8988T (cell line): ENCODE data around the gene INA.

Source experiments
- DNase-seq: peaks from one replicate; pipeline ENCODE4 v3.0.0; 2011

INA gene

DNA sequence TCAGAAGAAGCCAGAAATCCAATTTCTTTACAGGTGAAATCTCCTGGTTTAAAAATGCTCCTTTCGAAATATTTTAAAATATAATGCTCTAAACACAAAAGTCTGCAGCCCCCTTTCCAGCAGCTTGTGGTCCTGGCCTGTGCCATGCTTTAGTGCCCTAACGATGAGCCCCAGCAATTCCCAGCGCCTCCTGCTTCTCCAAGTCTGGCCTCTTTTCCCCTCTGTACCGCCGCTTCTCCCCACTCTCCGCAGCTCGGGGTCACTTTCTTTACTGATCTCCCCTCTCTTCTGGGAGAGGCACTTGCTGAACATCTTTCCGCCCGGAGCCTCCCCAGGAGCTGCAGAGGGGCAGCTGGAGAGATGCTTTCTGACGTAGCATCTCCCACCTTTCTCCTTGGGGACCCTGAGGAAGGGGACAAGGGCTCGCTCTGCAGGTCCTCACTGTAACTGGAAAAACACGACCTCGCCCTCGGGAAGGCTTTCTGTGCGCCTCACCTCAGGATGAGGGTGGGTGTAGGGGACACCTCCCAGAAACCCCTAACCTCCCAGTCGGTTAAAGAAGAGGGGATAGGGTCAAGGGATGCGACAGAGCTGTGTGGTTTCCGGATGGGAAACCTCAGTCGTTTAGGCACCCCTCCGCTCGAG is 565 bp upstream of the INA start:
- DNase-seq = no peak

DNA sequence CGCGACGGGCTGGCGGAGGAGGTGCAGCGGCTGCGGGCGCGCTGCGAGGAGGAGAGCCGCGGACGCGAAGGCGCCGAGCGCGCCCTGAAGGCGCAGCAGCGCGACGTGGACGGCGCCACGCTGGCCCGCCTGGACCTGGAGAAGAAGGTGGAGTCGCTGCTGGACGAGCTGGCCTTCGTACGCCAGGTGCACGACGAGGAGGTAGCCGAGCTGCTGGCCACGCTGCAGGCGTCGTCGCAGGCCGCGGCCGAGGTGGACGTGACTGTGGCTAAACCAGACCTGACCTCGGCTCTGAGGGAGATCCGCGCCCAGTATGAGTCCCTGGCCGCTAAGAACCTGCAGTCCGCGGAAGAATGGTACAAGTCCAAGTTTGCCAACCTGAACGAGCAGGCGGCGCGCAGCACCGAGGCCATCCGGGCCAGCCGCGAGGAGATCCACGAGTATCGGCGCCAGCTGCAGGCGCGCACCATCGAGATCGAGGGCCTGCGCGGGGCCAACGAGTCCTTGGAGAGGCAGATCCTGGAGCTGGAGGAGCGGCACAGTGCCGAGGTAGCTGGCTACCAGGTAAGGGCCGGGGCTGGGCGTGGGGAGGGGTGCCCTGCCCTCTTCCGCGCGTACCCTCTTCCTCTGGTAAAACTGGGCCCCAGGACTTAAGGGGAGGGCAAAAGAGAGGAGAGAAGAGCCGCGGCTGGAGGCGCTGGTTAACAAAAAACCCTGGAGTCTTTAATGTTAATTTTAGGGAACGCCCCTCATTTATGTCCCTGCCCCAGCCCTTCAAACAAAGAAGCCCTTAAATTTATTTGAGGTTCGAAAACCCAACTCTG is 987 bp downstream of the INA start:
- DNase-seq = no peak

DNA sequence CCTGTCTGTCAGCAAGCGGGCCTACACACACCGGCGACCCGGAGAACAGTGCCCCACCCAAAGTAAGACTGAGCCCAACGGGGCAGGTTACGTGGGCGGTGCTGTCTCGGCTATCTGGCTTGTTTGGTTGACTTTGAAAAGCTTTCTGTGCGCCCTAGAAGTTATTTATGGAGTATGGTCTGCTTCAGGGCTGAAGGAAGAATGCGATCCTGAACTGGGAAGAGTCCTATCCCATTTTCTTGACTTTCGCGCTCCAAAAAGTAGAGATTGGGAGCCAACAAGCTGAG is 1.5 kb downstream of the INA start:
- DNase-seq = no peak

DNA sequence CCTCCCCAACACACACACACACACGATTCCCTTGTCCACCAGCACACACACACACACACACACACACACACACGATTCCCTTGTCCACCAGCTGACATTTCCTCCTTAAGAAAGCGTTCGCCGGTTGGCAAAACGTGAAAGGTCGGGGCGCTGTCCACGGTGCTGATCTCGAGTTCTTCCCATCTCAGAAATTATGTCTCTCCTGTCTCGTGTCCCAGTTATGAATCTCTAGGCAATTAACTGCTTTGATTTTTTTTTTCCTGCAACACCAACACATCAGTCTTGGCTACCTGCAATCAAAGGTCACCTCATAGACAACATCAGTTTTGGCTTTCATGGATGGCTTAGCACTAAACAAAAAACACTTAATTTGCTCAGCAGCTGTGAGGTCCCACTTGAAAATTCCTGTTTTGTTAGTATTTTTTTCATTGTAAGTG is 1.9 kb downstream of the INA start:
- peak; percentile 38 for DNase-seq

DNA sequence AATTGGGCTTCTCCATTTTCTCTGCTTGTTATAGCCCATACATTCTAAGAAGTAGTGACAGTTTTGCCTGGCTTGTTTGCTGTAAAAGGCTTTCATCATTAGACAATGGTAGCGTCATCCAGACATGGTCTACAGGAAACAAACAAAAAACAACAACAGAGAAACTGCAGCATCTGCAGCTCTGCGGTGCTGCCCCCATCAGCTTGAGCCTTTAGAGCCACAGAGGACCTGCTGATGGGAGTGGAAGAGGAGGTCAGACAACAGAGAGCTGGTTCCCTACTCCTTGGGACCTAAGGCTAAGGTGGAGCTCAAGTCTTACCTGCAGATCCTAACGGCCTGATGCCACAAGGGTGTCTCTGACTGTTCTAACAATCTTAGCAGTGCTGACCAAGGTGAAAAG is 3.1 kb downstream of the INA start:
- no peak for DNase-seq

DNA sequence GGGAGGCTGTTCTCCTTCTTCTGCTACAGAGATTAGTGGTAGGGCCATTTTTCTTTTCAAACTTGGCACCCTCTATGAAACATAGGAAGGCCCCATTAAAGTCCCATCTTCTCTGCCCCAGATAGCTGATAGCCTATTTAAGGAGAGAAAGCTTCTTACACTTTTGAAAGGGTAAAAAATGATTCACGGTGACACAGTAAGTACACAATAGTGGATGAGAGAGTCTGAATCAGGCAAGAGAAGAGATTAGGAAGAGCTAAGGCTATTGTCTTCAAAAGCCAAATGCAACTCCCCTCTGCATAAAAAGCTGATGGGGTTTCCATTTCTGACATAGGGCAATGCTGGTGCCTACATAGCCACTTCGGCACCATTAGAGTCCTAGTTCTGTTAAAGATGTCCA is 3.6 kb downstream of the INA start:
- no peak for DNase-seq

DNA sequence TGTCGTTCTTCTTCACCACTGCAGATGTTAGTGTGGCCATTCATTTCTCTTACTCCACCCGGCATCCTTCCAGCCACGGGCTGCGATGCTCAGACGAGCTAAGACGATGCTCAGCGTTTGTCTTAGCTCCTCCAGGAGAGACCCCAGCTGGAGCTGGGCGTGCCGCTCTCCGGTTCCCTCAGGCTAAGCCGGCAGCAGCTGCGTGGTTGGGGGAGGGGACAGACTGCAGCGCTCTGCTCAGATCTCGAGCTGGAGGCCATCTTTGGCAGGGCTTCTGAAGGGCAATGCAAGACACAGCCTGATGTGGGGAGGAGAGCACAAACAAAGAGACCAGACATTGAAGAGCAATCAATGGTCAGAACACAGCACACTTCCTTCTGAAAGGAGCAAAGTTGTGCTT is 4.8 kb downstream of the INA start:
- DNase-seq = no peak

DNA sequence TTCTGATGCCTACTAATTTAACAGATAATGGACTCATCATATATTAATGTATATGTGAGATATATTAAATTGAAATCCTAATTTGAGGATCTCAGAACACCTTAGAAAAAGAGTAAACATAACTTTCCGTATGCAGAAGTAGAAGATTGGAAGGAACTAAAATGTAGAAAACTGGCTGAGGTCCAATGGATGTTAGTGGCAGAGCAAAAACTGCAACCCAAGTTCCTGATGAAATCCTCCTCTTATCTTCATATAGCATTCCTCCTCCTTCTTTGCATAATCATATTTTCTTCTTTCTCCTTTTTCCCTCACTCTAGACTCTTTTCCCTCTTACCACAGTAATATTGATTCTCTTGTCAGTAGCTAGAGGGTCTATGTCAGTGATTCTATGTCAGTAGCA is 6.0 kb downstream of the INA start:
- DNase-seq = no peak

DNA sequence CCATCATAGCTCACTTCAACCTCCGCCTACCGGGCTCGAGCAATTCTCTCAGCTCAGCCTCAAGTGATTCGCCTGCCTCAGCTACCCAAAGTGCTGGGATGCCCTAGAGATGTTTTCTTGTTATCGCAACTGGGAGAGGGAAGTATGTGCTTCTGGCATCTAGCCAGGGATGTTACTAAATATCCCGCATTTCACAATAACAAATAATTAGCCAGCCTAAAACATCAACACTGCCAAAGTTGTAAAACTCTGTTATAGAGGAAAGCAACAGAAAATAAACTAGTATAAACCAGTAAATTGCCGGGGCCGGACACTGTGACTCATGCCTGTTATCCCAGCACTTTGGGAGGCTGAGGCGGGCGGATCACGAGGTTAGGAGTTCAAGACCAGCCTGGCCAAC is 7.2 kb downstream of the INA start:
- DNase-seq = no peak

DNA sequence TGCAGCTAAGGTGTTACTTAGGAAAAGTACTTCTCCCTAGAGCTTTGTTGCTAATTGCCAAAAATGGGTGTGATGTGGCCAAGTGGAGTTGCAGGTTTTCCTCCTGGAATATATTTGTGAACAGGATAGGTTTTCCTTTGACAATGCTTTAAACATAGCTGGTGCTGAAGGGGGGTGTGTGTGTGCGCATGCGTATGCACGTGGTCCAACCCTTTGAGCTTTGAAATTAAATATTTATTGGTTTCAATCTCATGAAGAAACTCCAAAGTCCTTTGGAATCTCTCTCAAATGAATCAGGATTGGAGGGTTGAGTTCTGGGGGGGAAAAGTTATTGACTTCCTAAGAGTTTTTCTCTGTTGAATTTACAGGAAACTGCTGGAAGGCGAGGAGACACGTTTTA is 11.1 kb downstream of the INA start:
- no peak for DNase-seq

DNA sequence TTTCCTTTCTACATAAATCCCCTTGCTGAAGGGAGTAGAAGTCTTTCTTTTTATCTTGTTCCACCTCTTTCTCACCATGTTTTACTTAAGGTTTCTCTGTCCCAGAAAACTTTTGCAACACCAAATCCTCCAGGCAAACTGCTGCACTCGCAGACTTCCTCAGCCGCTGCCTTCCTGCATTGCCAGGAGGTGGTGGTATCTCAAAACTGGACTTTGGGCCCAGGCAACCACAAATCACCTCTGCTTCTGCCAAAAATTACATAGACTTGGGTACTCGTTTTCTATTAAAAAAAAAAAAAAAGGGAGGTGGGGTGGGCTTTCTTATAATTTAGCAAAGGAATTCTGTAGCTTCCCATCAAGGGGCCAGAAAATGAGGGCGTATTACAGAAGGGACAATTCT is 14.7 kb downstream of the INA start:
- no peak for DNase-seq

DNA sequence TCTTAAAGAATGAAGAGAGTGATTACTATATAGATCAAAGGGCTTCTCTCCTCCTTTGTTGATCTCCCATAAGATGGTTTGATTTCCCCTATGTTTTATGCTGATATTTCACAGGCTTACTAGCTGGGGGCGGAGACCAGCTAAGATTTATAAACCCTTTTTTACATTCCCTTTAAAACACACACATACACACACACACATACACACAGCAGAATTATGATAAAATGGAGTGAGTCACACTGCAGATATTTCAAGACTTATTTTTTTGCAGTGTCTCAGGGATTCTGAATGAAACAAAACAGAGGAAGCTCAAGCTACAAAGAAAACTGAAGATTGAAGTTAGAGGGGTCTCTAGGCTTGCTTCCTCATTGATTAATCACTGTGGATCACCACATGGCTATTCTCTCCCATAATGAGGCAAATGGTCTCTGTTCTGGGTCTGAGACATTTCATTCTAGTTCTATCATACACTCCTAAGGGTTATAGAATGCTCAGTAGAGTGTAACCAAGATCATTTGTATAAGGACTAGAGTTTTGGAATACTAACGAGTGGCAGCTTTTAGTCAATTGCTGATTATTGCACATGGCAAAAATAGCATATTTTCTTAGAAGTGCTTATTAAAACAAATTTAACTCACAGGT is 18.6 kb downstream of the INA start:
- DNase-seq = no peak

DNA sequence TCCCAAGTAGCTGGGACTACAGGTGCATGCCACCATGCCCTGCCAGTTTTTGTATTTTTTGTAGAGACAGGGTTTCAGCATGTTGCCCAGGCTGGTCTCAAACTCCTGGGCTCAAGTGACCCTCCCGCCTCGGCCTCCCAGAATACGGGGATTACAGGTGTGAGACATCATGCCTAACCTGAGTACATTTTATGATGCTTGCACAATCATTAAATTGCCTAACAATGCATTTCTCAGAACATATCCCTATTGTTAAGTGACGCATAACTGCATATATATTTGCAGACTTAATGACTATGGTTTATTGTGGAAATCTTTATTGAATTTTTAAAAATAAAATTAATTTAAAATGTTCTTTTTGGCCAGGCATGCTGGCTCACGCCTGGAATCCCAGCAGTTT is 30.7 kb downstream of the INA start:
- no peak for DNase-seq

DNA sequence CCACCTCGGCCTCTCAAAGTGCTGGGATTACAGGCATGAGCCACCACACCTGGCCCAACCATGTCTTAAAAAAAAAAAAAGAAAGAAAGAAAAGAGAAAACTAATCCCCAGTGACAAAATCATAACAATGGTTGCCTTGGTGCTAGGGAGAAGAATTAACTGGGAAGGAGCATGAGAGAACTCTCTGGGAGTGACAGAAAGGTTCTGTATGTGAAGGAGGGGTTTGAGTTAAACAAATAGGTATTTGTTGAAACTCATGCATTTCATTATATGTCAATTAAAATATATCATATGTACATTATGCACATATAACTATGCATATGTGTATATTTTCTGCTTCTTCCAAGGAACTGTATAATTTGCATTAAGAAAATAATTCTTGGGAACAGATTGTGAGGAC is 33.3 kb downstream of the INA start:
- no peak for DNase-seq

DNA sequence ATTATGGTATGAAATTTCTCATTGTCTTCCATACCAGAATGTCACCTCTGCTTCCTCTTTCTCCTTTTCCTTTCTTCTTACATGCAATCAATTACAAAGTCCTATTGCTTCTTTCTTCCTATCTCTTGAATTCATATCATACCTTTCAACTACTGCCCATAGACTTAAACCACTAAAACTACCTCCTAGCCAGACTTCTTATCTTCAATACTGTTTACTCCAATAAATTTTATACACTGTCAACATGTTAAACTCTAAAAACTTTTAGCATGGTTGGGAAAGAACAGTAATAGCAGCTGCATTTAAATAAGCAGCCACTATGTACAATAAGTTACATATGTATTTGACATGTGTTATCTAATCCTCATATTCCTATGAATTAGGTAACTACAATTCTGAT is 39.1 kb downstream of the INA start:
- DNase-seq = no peak

DNA sequence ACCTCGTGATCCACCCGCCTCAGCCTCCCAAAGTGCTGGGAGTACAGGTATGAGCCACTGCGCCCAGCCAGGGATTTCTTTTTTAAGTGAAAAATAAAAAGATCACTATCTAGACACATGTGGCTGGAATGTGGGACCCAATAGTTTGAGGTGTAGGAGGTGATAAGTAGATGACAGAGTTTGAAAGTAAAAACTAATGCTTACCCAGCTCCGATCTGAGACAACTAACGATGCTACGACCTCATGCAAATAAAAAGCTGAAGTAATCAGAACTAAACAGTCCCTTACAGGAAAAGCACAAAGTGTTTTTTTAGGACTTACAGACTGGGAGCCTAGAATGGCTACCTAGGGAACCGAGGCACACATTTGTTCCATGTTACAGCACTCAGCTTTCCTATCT is 51.0 kb downstream of the INA start:
- DNase-seq = no peak

DNA sequence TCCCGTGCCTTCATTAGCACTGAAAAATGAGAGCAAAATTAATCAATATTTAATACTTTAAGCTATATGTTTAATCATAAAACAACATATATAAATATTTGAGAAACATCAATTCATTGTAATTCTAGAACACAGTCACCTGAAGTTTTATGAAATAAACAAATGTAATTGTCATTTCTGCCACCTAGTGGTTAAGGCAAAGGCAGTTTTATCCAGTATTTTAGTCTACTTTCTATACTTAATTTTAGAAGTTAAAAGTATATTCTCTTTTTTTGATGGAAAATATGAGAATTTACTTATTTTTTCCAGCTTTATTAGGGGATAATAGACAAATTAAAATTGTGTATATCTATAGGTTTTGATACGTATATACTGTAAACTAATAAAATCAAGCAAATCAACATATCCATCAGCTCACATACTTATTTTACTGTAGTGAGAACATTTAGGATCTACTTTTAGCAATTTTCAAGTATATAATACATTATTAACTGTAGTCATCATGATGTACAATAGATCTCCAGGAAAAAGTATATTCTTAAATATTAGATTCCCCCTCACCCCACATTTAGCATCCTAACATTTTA is 57.1 kb downstream of the INA start:
- no peak for DNase-seq

DNA sequence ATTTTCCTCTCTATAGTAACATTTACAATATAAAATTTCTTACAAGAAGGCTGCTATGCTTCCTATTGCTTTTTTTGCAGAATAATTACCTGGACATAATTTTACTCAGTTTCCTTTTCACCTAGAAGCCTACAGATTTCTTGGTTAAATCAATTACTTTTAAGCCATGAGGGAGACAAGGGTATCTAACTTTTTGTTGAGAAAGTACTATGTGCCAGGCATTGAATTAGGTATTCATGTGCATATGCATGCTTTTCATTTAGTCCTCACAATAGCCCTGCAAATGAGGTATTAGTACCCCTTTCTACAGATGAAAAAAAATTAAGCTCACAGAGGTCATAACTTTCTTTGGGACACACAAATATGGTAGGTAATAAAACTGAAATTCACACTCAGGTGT is 57.6 kb downstream of the INA start:
- no peak for DNase-seq

DNA sequence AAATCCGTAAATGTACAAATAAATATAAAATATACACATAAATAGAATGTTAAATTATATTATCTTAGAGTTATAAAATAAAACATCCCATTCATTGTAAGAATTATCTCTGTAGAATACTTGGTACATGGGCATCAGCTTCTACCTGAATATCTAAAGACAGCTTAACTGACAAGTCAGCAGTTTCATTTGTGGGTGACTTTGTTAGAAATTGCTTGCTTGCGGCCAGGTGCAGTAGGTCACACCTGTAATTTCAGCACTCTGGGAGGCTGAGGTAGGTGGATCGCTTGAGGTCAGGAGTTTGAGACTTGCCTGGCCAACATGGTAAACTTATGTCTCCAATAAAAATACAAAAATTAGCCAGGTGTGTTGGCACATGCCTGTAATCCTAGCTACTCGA is 59.4 kb downstream of the INA start:
- DNase-seq = no peak
